ENCODE results near the gene ABCA4. TPM values are rescaled to one million over a fixed set of nuclear protein-coding genes. Genes with fewer than 3 reads are reported as not detected.

Gene ABCA4
- total and polyA plus RNA-seq, 8 donors = 0.08 to 1.2 (median 0.37) TPM; not detected in 5

DNA sequence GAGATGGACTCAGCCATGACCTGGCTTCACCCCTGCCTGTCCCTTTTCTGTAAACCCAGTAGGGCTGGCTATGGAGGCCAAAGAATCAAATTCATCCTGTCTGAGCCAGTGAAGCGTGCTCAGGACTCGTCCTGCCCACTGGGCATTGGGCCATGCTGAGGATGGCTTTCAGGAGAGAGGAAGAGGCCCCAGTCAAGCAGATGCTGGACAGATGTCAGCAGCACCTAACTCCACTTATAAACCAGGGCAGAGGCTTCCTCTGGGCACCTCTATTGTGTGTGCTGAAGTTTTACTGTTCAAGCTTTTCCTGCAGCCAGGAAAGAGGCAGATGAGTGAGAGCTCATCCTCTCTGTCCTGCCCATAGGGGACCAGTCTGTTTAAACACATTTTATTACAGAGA, 114.3 kb downstream of the ABCA4 start:
- no peaks in the 10 kb centered on the region for H3K9me3 ChIP-seq
- H3K4me3 ChIP-seq = no peak overlapping the region
- TF ChIP-seq, protein P1, sequence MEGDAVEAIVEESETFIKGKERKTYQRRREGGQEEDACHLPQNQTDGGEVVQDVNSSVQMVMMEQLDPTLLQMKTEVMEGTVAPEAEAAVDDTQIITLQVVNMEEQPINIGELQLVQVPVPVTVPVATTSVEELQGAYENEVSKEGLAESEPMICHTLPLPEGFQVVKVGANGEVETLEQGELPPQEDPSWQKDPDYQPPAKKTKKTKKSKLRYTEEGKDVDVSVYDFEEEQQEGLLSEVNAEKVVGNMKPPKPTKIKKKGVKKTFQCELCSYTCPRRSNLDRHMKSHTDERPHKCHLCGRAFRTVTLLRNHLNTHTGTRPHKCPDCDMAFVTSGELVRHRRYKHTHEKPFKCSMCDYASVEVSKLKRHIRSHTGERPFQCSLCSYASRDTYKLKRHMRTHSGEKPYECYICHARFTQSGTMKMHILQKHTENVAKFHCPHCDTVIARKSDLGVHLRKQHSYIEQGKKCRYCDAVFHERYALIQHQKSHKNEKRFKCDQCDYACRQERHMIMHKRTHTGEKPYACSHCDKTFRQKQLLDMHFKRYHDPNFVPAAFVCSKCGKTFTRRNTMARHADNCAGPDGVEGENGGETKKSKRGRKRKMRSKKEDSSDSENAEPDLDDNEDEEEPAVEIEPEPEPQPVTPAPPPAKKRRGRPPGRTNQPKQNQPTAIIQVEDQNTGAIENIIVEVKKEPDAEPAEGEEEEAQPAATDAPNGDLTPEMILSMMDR (IDR thresholded peaks at IDR 0.05) = no peak
- TF ChIP-seq POLR2A (IDR thresholded peaks at IDR 0.05) (no peak), POLR2AphosphoS5 (IDR thresholded peaks at IDR 0.05) (no peak), EP300 (IDR thresholded peaks at IDR 0.05) (no peak)
- H3K36me3 ChIP-seq = no peaks in the 10 kb centered on the region
- 59 to 82% (median 70%) methylated on average over 2 of the region's 2 CpGs for WGBS, 5 donors
- peaks cover 0 to 11% (median 0%) of the 10 kb centered on the region in 3 donors for H3K27me3 ChIP-seq
- H3K4me1 ChIP-seq = no peaks in the 10 kb centered on the region
- intact Hi-C loops (cut with DNase I; ENCODE audit: low total_unique reads) = no loop called here
- no peak for DNase-seq
- H3K27ac ChIP-seq = no peak overlapping the region

DNA sequence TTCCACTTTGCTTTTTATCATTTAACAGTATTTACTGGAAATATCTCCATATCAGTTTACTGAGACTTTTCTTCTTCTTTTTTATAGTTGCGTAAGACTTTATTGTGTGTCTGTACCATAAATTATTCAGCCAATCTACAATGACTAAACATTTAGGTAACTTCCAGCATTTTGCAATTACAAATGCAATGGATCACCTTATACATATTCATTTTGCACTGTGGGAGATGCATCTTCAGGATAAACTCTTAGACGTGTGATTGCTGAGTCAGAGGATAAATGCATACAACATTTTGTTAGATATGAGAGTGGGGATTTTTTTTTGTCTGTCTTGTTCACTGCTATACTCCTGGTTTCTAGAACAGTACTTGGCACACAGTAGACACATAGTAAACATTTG, 116.0 kb downstream of the ABCA4 start:
- Histone ChIP-seq H3K9me3 (no peaks in the 10 kb centered on the region), H3K27me3 (peaks cover 0 to 14% (median 0%) of the 10 kb centered on the region in 3 donors), H3K36me3 (no peaks in the 10 kb centered on the region), H3K4me3 (no peak overlapping the region), H3K4me1 (no peaks in the 10 kb centered on the region), H3K27ac (no peak overlapping the region)
- 59 to 73% (median 66%) methylated on average over 2 of the region's 2 CpGs for WGBS, 5 donors
- no peak for DNase-seq
- intact Hi-C loops (cut with DNase I; ENCODE audit: low total_unique reads) = no loop called here
- TF ChIP-seq EP300 (IDR thresholded peaks at IDR 0.05) (no peak), POLR2AphosphoS5 (IDR thresholded peaks at IDR 0.05) (no peak), POLR2A (IDR thresholded peaks at IDR 0.05) (no peak)
- TF ChIP-seq, protein P1 (IDR thresholded peaks at IDR 0.05) = no peak

DNA sequence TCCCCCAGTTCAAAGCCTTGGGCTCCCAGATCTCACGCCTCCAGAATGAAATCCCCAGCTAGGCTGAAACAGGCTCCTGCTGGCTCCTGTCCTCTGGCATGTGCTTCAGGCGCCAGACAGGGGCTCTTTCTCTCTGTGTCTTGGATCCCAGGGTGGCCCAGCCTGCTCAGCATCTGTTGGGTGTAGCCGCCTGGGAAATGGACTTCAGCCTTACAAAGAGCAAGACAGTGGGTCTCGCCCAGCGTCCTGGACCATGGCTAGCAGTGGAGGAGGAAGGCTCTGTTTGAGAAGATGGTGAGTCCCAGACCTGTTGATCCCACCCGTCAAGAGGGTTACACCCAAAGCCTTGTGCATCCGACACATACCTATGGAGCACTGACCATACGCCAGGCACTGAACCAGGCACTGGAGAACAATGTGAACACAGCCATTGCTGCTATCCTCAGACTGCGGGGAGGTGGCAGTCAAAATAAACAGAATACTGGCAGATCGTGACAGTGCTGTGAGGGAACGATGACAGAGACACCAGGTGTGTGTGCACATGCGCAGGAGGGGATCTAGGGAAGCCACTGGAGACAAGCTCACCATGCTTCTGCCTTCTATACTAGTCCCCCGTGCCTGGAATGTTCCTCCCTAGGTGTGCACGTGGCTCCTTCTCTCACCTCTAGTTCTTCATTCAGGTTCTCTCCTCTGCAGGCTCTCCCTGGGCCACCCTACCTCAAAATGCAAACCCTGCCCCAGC, 118.7 kb downstream of the ABCA4 start:
- H3K9me3 ChIP-seq = no peaks in the 10 kb centered on the region
- H3K36me3 ChIP-seq = no peaks in the 10 kb centered on the region
- DNase-seq = no peak
- intact Hi-C loops (cut with DNase I; ENCODE audit: low total_unique reads) = no loop called here
- H3K27ac ChIP-seq = no peak overlapping the region
- H3K4me1 ChIP-seq = no peaks in the 10 kb centered on the region
- no peak for TF ChIP-seq EP300 (IDR thresholded peaks at IDR 0.05)
- no peak for TF ChIP-seq POLR2A (IDR thresholded peaks at IDR 0.05)
- TF ChIP-seq, protein P1 (IDR thresholded peaks at IDR 0.05) = no peak
- TF ChIP-seq POLR2AphosphoS5 (IDR thresholded peaks at IDR 0.05) = no peak
- 82 to 89% (median 85%) methylated on average over 12 to 14 of the region's 14 CpGs for WGBS, 5 donors
- H3K27me3 ChIP-seq = peaks cover 0 to 21% (median 0%) of the 10 kb centered on the region in 3 donors
- H3K4me3 ChIP-seq = no peak overlapping the region

DNA sequence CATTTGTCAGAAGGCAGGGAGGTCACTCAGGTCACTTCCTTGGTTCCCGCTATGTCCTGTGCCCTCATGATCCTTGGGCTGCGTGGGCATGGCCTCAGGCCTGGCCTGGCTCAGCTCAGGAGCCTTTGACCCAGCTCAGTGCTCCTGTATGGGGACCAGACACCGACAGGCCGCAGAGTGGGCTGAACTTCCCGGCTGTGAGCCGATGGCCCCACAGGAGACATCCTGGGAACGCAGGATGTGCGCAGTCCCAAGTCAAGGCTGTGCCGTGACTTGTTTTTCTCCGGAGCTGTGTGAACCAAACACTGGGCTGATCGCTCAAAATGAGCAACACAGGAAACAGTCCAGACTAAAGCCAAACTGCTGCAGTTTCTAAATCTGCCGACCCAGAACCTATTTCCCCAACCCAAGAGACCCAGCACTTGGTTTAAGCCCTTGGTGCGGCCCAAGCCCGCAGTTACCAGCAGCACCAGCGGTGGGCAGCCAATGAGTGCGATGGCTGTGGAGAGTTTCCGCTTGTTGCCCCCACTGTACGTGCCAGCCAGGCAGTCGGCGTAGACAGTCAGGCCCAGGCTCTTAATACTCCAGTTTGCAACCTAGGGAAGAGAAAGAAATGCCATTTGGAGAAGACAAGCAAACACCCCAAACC, 119.4 kb downstream of the ABCA4 start:
- H3K27me3 ChIP-seq = peaks cover 0 to 21% (median 0%) of the 10 kb centered on the region in 3 donors
- WGBS, 5 donors = 88 to 93% (median 91%) methylated on average over 18 to 20 of the region's 20 CpGs

More for the DNA sequence above, 119.4 kb downstream of the ABCA4 start:
- no peaks in the 10 kb centered on the region for H3K36me3 ChIP-seq
- no peaks in the 10 kb centered on the region for H3K4me1 ChIP-seq
- H3K4me3 ChIP-seq = no peak overlapping the region
- no peaks in the 10 kb centered on the region for H3K9me3 ChIP-seq
- DNase-seq = no peak
- no peak overlapping the region for H3K27ac ChIP-seq
- intact Hi-C loops (cut with DNase I; ENCODE audit: low total_unique reads) = no loop called here
- no peak for TF ChIP-seq POLR2A (IDR thresholded peaks at IDR 0.05)
- no peak for TF ChIP-seq EP300 (IDR thresholded peaks at IDR 0.05)

Measured in stomach (tissue), 9 donors.